ENCODE data around the gene BNC2.

GRCh38 chr9:16915126-16915831 lies 44.8 kb upstream of the BNC2 start:
- TF ChIP-seq POLR2A (IDR thresholded peaks at IDR 0.05; ENCODE audit: low read length), result no peak
- no peak for TF ChIP-seq GATA1 (IDR thresholded peaks at IDR 0.05; ENCODE audit: low read depth, low read length)
